GM12878 (cell line): ENCODE data around the gene BCAT1. TPM values are rescaled to one million over a fixed set of nuclear protein-coding genes. Genes with fewer than 3 reads are reported as not detected.
"Not testable (repeated sequence)": the region's sequence is repeated elsewhere in the genome, so short reads cannot be mapped to it uniquely, and the experiment has no call there.

Experiments used
- ATAC-seq: fragments of 200-7000 bp; cut with Tn5 transposase; 3 replicates; pipeline ENCODE4 v1.9.1; 2020; ENCODE audit warnings: mild to moderate bottlenecking, moderate library complexity
- BruUV-seq: library from RNA; stranded (reverse); fragments of 400-500 nt; replicated peaks from 2 replicates; lab custom pipeline; 2021; lab: Mats Ljungman, UMichigan
- CTCF ChIA-PET: fragments of 300-600 bp; sonication (Branson Sonifier 250); formaldehyde crosslinking; extraction: SDS; loops from one replicate; lab custom pipeline; 2021; ENCODE audit warnings: inconsistent platforms; lab: Yijun Ruan, JAX
- POLR2A ChIA-PET: fragments of 350-600 bp; formaldehyde crosslinking; extraction: SDS; loops from one replicate; lab custom pipeline; 2021; ENCODE audit warnings: inconsistent platforms; lab: Charles Lee
- RAD21 ChIA-PET: fragments of 300-600 bp; sonication (Branson Sonifier 250); formaldehyde crosslinking; loops from one replicate; lab custom pipeline; 2023; ENCODE audit warnings: antibody characterized with exemption; ENCODE audit not compliant: unreplicated experiment; lab: Charles Lee
- SMC1A ChIA-PET: fragments of 300-600 bp; sonication (Branson Sonifier 250); formaldehyde crosslinking; loops from one replicate; lab custom pipeline; 2023; ENCODE audit not compliant: unreplicated experiment, uncharacterized antibody; lab: Charles Lee
- DNase-seq: peaks from one replicate; pipeline ENCODE4 v3.0.0-alpha.2; 2011; ENCODE audit warnings: low read depth, low spot score
- FAIRE-seq: peaks from 3 replicates; lab custom pipeline; 2011; peaks lifted over from hg19 to GRCh38; lab: Jason Lieb, UNC
- H2AFZ ChIP-seq: 2 replicates; pipeline ENCODE4 v1.6.0; 2011; ENCODE audit warnings: low read depth, low read length, control low read depth; ENCODE audit not compliant: control insufficient read depth
- H3K27ac ChIP-seq: 2 replicates; pipeline ENCODE4 v1.5.1; 2011; ENCODE audit warnings: control low read depth; ENCODE audit not compliant: control insufficient read depth, insufficient read depth
- H3K27me3 ChIP-seq, 2 experiments: replicated peaks in 1 of 2; 2 replicates each; pipeline versions ENCODE4 v1.6.0 to v1.6.1; 2011; ENCODE audit warnings: low read length in 1 of 2; ENCODE audit not compliant: control insufficient read depth in 2 of 2, insufficient read depth in 2 of 2
- H3K36me3 ChIP-seq, 2 experiments: 2 replicates each; pipeline ENCODE4 v1.5.1; 2011; ENCODE audit warnings: low read length in 1 of 2; ENCODE audit not compliant: control insufficient read depth in 2 of 2, insufficient read depth in 2 of 2
- H3K4me1 ChIP-seq: 2 replicates; pipeline ENCODE4 v1.6.1; 2011; ENCODE audit warnings: mild to moderate bottlenecking, low read length, moderate library complexity, mixed read lengths; ENCODE audit not compliant: control insufficient read depth, insufficient read depth
- H3K4me2 ChIP-seq: 2 replicates; pipeline ENCODE4 v1.6.0; 2011; ENCODE audit warnings: control low read depth; ENCODE audit not compliant: control insufficient read depth, insufficient read depth
- H3K4me3 ChIP-seq: fragments of 200-600 bp; sonication (generic); 2 replicates; pipeline ENCODE4 v1.5.1; 2016
- H3K79me2 ChIP-seq: 2 replicates; pipeline ENCODE4 v1.6.0; 2011; ENCODE audit warnings: low read length; ENCODE audit not compliant: control insufficient read depth, insufficient read depth
- H3K9ac ChIP-seq: 2 replicates; pipeline ENCODE4 v1.8.0; 2011; ENCODE audit warnings: low read length, control low read depth, mixed read lengths; ENCODE audit not compliant: control insufficient read depth, insufficient read depth
- H3K9me3 ChIP-seq: replicated peaks from 3 replicates; pipeline ENCODE4 v1.5.1; 2011; ENCODE audit warnings: mild to moderate bottlenecking, low read length; ENCODE audit not compliant: control insufficient read depth, insufficient read depth
- H4K20me1 ChIP-seq: 2 replicates; pipeline ENCODE4 v1.6.0; 2011; ENCODE audit not compliant: control insufficient read depth, insufficient read depth
- DPF2 ChIP-seq: fragments of 450-650 bp; IDR thresholded peaks from 2 replicates; pipeline ENCODE4 v1.6.1; 2017; ENCODE audit warnings: mild to moderate bottlenecking
- ETV6 ChIP-seq, 2 experiments: fragments of 450-650 bp in 1 of 2; IDR thresholded peaks in 1 of 2; conservative IDR thresholded peaks in 1 of 2; 2 replicates each; pipeline ENCODE4 v1.6.1; 2014; ENCODE audit warnings: antibody characterized with exemption in 1 of 2, borderline replicate concordance in 1 of 2, low read depth in 1 of 2, mild to moderate bottlenecking in 1 of 2, moderate library complexity in 1 of 2
- LARP7 ChIP-seq: fragments of 450-650 bp; IDR thresholded peaks from 2 replicates; pipeline ENCODE4 v1.6.1; 2017; ENCODE audit warnings: mild to moderate bottlenecking
- MAX ChIP-seq: IDR thresholded peaks from 2 replicates; pipeline ENCODE4 v1.6.1; 2012; ENCODE audit warnings: low read depth, low read length, improper control_type of control experiment
- MYC ChIP-seq: IDR thresholded peaks from 2 replicates; pipeline ENCODE4 v1.6.1; 2011; ENCODE audit warnings: mild to moderate bottlenecking, low read length, moderate library complexity, inconsistent platforms; ENCODE audit not compliant: insufficient read depth, insufficient replicate concordance, insufficient read length, severe bottlenecking
- REST ChIP-seq: IDR thresholded peaks from 2 replicates; pipeline ENCODE4 v1.6.1; 2012; ENCODE audit warnings: mild to moderate bottlenecking, low read depth, low read length
- USF1 ChIP-seq: IDR thresholded peaks from 2 replicates; pipeline ENCODE4 v1.6.1; 2011; ENCODE audit warnings: borderline replicate concordance, low read depth, mild to moderate bottlenecking, moderate library complexity, mixed read lengths, low read length; ENCODE audit not compliant: insufficient read depth; ENCODE audit errors: extremely low read length
- YBX1 ChIP-seq: fragments of 450-650 bp; IDR thresholded peaks from 2 replicates; pipeline ENCODE4 v1.6.1; 2016; ENCODE audit warnings: antibody characterized with exemption
- WGBS: methylation state at CpG from one replicate; pipeline ENCODE4 v1.1.6; 2016; ENCODE audit warnings: low lambda C conversion rate; ENCODE audit not compliant: insufficient replicate concordance, insufficient coverage; ENCODE audit errors: missing lambda C conversion rate; 5-methylcytosine and 5-hydroxymethylcytosine counted together
- in situ Hi-C: fragments of 300-500 bp; cut with MboI; formaldehyde crosslinking; loops from 9 replicates; pipeline ENCODE4 v1.14.3; 2018; ENCODE audit warnings: mixed read lengths
- intact Hi-C: fragments of 100-400 bp; cut with micrococcal nuclease; formaldehyde crosslinking; loops from one replicate; pipeline ENCODE4 v1.14.2; 2022; ENCODE audit not compliant: unreplicated experiment
- polyA plus RNA-seq, 11 experiments: library from polyadenylated mRNA; depleted of rRNA in 4 of 11; unstranded in 6 of 11; stranded (reverse) in 5 of 11; fragments of >200 nt; fragmentation: Nextera tagmentation in 4 of 11; fragmentation: Illumina TruSeq in 1 of 11; extraction: Ambion mirVana in 4 of 11; extraction: Trizol in 1 of 11; gene quantifications; 1 replicate in 1 of 11; 2 replicates in 10 of 11; pipeline versions ENCODE4 v1.2.1 to v1.2.3, GENCODE V29; 2011 to 2016; ENCODE audit warnings: inconsistent platforms in 2 of 11, missing spikeins in 2 of 11, low read depth in 1 of 11
- total RNA-seq, 4 experiments: library from RNA; depleted of rRNA in 3 of 4; stranded (reverse); fragments of >200 nt in 3 of 4; fragmentation: Illumina TruSeq in 1 of 4; extraction: Trizol in 1 of 4; gene quantifications; 2 replicates each; pipeline versions ENCODE4 v1.2.1 to v1.2.3, GENCODE V29; 2013 to 2021

The BCAT1 gene
- total and polyA plus RNA-seq, 10 of the 15 experiments (the other 5 are each of a cell fraction or from before 2014, with no cell fraction given): 26.2 to 187 (median 81.9) TPM

- H3K9me3 ChIP-seq, in situ Hi-C loops, H3K36me3 ChIP-seq, BruUV-seq, intact Hi-C loops, H3K27ac ChIP-seq, H3K4me3 ChIP-seq, FAIRE-seq, H3K4me2 ChIP-seq, H3K27me3 ChIP-seq, DNase-seq, H2AFZ ChIP-seq, H3K9ac ChIP-seq, H4K20me1 ChIP-seq, ATAC-seq: not testable (repeated sequence)
- WGBS: 78% methylated on average over 13 of the region's 13 CpGs
- Histone ChIP-seq H3K4me1 (peaks cover 24% of the 10 kb centered on the region), H3K79me2 (peaks cover 13% of the 10 kb centered on the region)
- ChIA-PET RAD21 (interaction anchor here (0.7 to 2.7 kb wide), 4 partner anchors 14 to 58 kb away, joined by 3 to 7 read pairs (median 4); no protein-coding TSS in a partner anchor), POLR2A (interaction anchor here (0.5 to 0.8 kb wide), 3 partner anchors 20 to 29 kb away, joined by 4 to 7 read pairs (median 5); no protein-coding TSS in a partner anchor), CTCF (interaction anchor here (0.7 to 1.3 kb wide), 5 partner anchors 12 to 83 kb away, joined by 3 read pairs; no protein-coding TSS in a partner anchor), SMC1A (interaction anchor here (0.8 to 1.8 kb wide), 4 partner anchors 12 to 52 kb away, joined by 3 to 5 read pairs (median 4); no protein-coding TSS in a partner anchor)
Observed at GRCh38 chr12:24928533-24929306, 20.2 kb downstream of the BCAT1 start.

- H3K79me2 ChIP-seq: peaks cover 14% of the 10 kb centered on the region
- TF ChIP-seq DPF2 (no peak), REST (no peak), LARP7 (no peak), MYC (no peak), ETV6 (conservative IDR thresholded peaks at IDR 0.05 in 1 of 2, IDR thresholded peaks at IDR 0.05 in 1 of 2; ENCODE audit: borderline replicate concordance in 1 of 2, low read depth in 1 of 2) (no peak), YBX1 (no peak), MAX (no peak), USF1 (no peak)
Observed at GRCh38 chr12:24928131-24928530, 20.8 kb downstream of the BCAT1 start.

More at GRCh38 chr12:24928131-24928530, 20.8 kb downstream of the BCAT1 start:
- Histone ChIP-seq H3K27ac (no peak overlapping the region), H3K4me2 (0 out of 2 replicates have a peak overlapping the region, but pooled peaks have one; percentile 17), H3K9me3 (no peaks in the 10 kb centered on the region; the same call in 2 of the 3 replicates), H3K9ac (no peak overlapping the region), H4K20me1 (no peaks in the 10 kb centered on the region), H3K36me3 (no peaks in the 10 kb centered on the region), H3K4me1 (peaks cover 20% of the 10 kb centered on the region), H2AFZ (no peak overlapping the region), H3K4me3 (no peak overlapping the region), H3K27me3 (no peaks in the 10 kb centered on the region)
- ChIA-PET CTCF (interaction anchor here (1.3 kb wide), 1 partner anchor 76 kb away, joined by 3 read pairs; no protein-coding TSS in a partner anchor), SMC1A (no interaction called here), POLR2A (interaction anchor here (0.8 kb wide), 1 partner anchor 20 kb away, joined by 7 read pairs; no protein-coding TSS in a partner anchor), RAD21 (interaction anchor here (0.7 to 1.2 kb wide), 2 partner anchors 15 to 59 kb away, joined by 3 to 4 read pairs; no protein-coding TSS in a partner anchor)
- in situ Hi-C loops (no loop called here), intact Hi-C loops (no loop called here)
- ATAC-seq (no peak), DNase-seq (no peak), FAIRE-seq (peak; percentile 62)
- 75% methylated on average over 2 of the region's 2 CpGs for WGBS
- no TSS peak for BruUV-seq
